Right cardiac atrium (tissue), 5 donors: ENCODE results near the gene B4GALNT1. TPM values are rescaled to one million over a fixed set of nuclear protein-coding genes. Genes with fewer than 3 reads are reported as not detected.
A peak's percentile ranks its signal among the peaks of the same experiment; 100 is the strongest.
"Not testable (repeated sequence)": the region's sequence is repeated elsewhere in the genome, so short reads cannot be mapped to it uniquely, and the experiment has no call there.

Experiments used
- ATAC-seq, 2 donors: fragments of 200-7000 bp; cut with Tn5 transposase; one replicate each; pipeline versions ENCODE4 v1.8.0 to v1.9.1; 2020; ENCODE audit warnings: moderate library complexity in 2 of 2, mild to moderate bottlenecking in 1 of 2
- DNase-seq, 3 donors: peaks; one replicate each; pipeline ENCODE4 v3.0.0-alpha.2; 2020
- H3K27ac ChIP-seq: one replicate; pipeline ENCODE4 v1.5.1; 2013; ENCODE audit warnings: mild to moderate bottlenecking, low read length, control low read depth, moderate library complexity
- H3K27me3 ChIP-seq: one replicate; pipeline ENCODE4 v1.6.1; 2013; ENCODE audit not compliant: control insufficient read depth, insufficient read depth
- H3K4me1 ChIP-seq: one replicate; pipeline ENCODE4 v1.6.1; 2013; ENCODE audit warnings: low read length; ENCODE audit not compliant: control insufficient read depth, insufficient read depth
- H3K4me3 ChIP-seq: one replicate; pipeline ENCODE4 v1.5.1; 2013; ENCODE audit warnings: low read length, control low read depth
- H3K9me3 ChIP-seq: one replicate; pipeline ENCODE4 v1.6.1; 2013; ENCODE audit warnings: low read length; ENCODE audit not compliant: control insufficient read depth
- WGBS: extraction: QIAGEN DNeasy Blood & Tissue Kit; methylation state at CpG from one replicate; pipeline ENCODE4 v1.1.7; 2013; 5-methylcytosine and 5-hydroxymethylcytosine counted together
- intact Hi-C, 4 donors: fragments of 100-400 bp; cut with DNase I; formaldehyde crosslinking; loops; one replicate each; pipeline versions ENCODE4 v1.11.0 to v1.14.0; 2022 to 2023
- polyA plus RNA-seq: library from polyadenylated mRNA; stranded (reverse); fragments of 200-250 nt; gene quantifications from one replicate; pipeline ENCODE4 v1.2.3, GENCODE V29; 2013
- total RNA-seq, 4 donors: library from RNA; stranded (reverse); fragmentation: NEBNext Ultra II Directional; extraction: Animal tissue kit (Norgen Biotek cat#: 25700); gene quantifications; one replicate each; pipeline ENCODE4 v1.2.1, GENCODE V29; 2021
- donor health status: healthy with polysubstance abuse.
- donor health status: DM: no; HTN: yes; CAD: no.
- donor health status: DM: no; HTN: no; CAD: no.
- donor health status: DM: no; HTN: yes; CAD: no; lungs with severe emphysema.
- donor health status: DM: yes; HTN: yes; CAD: no.

B4GALNT1 gene
- total and polyA plus RNA-seq, 5 donors: 1.2 to 3.3 (median 2.3) TPM

- ATAC-seq (no peak), DNase-seq (no peak)
- WGBS: 18% methylated on average over 2 of the region's 2 CpGs
- peak overlapping the region; percentile 67 for H3K4me3 ChIP-seq
- no peaks in the 10 kb centered on the region for H3K9me3 ChIP-seq
- H3K4me1 ChIP-seq: peaks cover 6% of the 10 kb centered on the region
- intact Hi-C loops: no loop called here
- H3K27ac ChIP-seq: peak overlapping the region; percentile 19
- no peaks in the 10 kb centered on the region for H3K27me3 ChIP-seq
These were observed 42.5 kb downstream of the B4GALNT1 start for GRCh38 chr12:57590479-57590863.

GRCh38 chr12:57588951-57589610 is 43.9 kb downstream of the B4GALNT1 start:
- H3K27ac ChIP-seq, H3K4me1 ChIP-seq, H3K9me3 ChIP-seq, intact Hi-C loops, H3K27me3 ChIP-seq, DNase-seq, H3K4me3 ChIP-seq, ATAC-seq: not testable (repeated sequence)
- 89% methylated on average over 15 of the region's 15 CpGs for WGBS

GRCh38 chr12:57586832-57587429 is 46.1 kb downstream of the B4GALNT1 start:
- no peak overlapping the region for H3K27ac ChIP-seq
- no peaks in the 10 kb centered on the region for H3K9me3 ChIP-seq
- intact Hi-C loops: no loop called here
- H3K27me3 ChIP-seq: no peaks in the 10 kb centered on the region
- no peak overlapping the region for H3K4me3 ChIP-seq
- H3K4me1 ChIP-seq: peaks cover 4% of the 10 kb centered on the region
- 81% methylated on average over 3 of the region's 3 CpGs for WGBS
- no peak for ATAC-seq
- no peak for DNase-seq

GRCh38 chr12:57586128-57586527 is 46.9 kb downstream of the B4GALNT1 start:
- ATAC-seq (no peak), DNase-seq (no peak)
- Histone ChIP-seq H3K9me3 (no peaks in the 10 kb centered on the region), H3K27me3 (no peaks in the 10 kb centered on the region), H3K27ac (no peak overlapping the region), H3K4me3 (no peak overlapping the region), H3K4me1 (peaks cover 3% of the 10 kb centered on the region)
- intact Hi-C loops: no loop called here
- WGBS: 87% methylated on average over 3 of the region's 3 CpGs

GRCh38 chr12:57585156-57585555 is 47.8 kb downstream of the B4GALNT1 start:
- Histone ChIP-seq H3K4me1 (no peaks in the 10 kb centered on the region), H3K4me3 (no peak overlapping the region), H3K27ac (no peak overlapping the region), H3K27me3 (no peaks in the 10 kb centered on the region), H3K9me3 (no peaks in the 10 kb centered on the region)
- WGBS: 83% methylated on average over 2 of the region's 2 CpGs
- no peak for DNase-seq
- intact Hi-C loops: loop anchor here in 1 of 4 donors (2.0 kb wide), 1 partner anchor 36 kb away; no protein-coding TSS in a partner anchor
- no peak for ATAC-seq

GRCh38 chr12:57584690-57585089 is 48.3 kb downstream of the B4GALNT1 start:
- intact Hi-C loops: loop anchor here in 3 of 4 donors (2.0 to 5.0 kb wide), 2 partner anchors 36 to 38 kb away; no protein-coding TSS in a partner anchor
- DNase-seq (no peak), ATAC-seq (no peak)
- Histone ChIP-seq H3K27ac (no peak overlapping the region), H3K9me3 (no peaks in the 10 kb centered on the region), H3K4me1 (no peaks in the 10 kb centered on the region), H3K4me3 (no peak overlapping the region), H3K27me3 (no peaks in the 10 kb centered on the region)

GRCh38 chr12:57584050-57584449 is 49.0 kb downstream of the B4GALNT1 start:
- ATAC-seq (no peak), DNase-seq (no peak)
- Histone ChIP-seq H3K4me3 (no peak overlapping the region), H3K27me3 (no peaks in the 10 kb centered on the region), H3K4me1 (no peaks in the 10 kb centered on the region), H3K9me3 (no peaks in the 10 kb centered on the region), H3K27ac (no peak overlapping the region)
- intact Hi-C loops: loop anchor here in 3 of 4 donors (2.0 to 5.0 kb wide), 2 partner anchors 37 to 38 kb away; no protein-coding TSS in a partner anchor
- WGBS: 97% methylated on average over 2 of the region's 2 CpGs

- 44% methylated on average over 13 of the region's 13 CpGs for WGBS
- Histone ChIP-seq H3K4me1 (no peaks in the 10 kb centered on the region), H3K27ac (no peak overlapping the region), H3K9me3 (no peaks in the 10 kb centered on the region), H3K27me3 (no peaks in the 10 kb centered on the region), H3K4me3 (no peak overlapping the region)
- DNase-seq: peak in 2 of 3 donors; percentile 41 to 46
- intact Hi-C loops: loop anchor here in 3 of 4 donors (1.0 to 5.0 kb wide), 2 partner anchors 39 kb away; no protein-coding TSS in a partner anchor
- peak; percentile 93 to 94 for ATAC-seq
These were observed 49.8 kb downstream of the B4GALNT1 start for GRCh38 chr12:57583008-57583831.

GRCh38 chr12:57582440-57582839 is 50.6 kb downstream of the B4GALNT1 start:
- Histone ChIP-seq H3K27me3 (no peaks in the 10 kb centered on the region), H3K27ac (no peak overlapping the region), H3K9me3 (no peaks in the 10 kb centered on the region), H3K4me1 (no peaks in the 10 kb centered on the region), H3K4me3 (no peak overlapping the region)
- ATAC-seq: no peak
- no peak for DNase-seq
- intact Hi-C loops: loop anchor here in 2 of 4 donors (5.0 kb wide), 1 partner anchor 40 kb away; no protein-coding TSS in a partner anchor
- 92% methylated on average over 1 of the region's 1 CpG for WGBS

- Histone ChIP-seq H3K9me3 (no peaks in the 10 kb centered on the region), H3K27ac (no peak overlapping the region), H3K27me3 (no peaks in the 10 kb centered on the region), H3K4me3 (no peak overlapping the region), H3K4me1 (no peaks in the 10 kb centered on the region)
- 87% methylated on average over 1 of the region's 1 CpG for WGBS
- ATAC-seq (no peak), DNase-seq (no peak)
- intact Hi-C loops: loop anchor here in 2 of 4 donors (5.0 kb wide), 1 partner anchor 40 kb away; no protein-coding TSS in a partner anchor
These were observed 51.2 kb downstream of the B4GALNT1 start for GRCh38 chr12:57581802-57582201.

GRCh38 chr12:57580466-57580795 is 52.6 kb downstream of the B4GALNT1 start:
- H3K27ac ChIP-seq: no peak overlapping the region
- H3K9me3 ChIP-seq: no peaks in the 10 kb centered on the region
- no peak overlapping the region for H3K4me3 ChIP-seq
- ATAC-seq (no peak), DNase-seq (no peak)
- 85% methylated on average over 4 of the region's 4 CpGs for WGBS
- H3K4me1 ChIP-seq: no peaks in the 10 kb centered on the region
- intact Hi-C loops: loop anchor here in 2 of 4 donors (5.0 kb wide), 1 partner anchor 42 kb away; no protein-coding TSS in a partner anchor
- H3K27me3 ChIP-seq: no peaks in the 10 kb centered on the region
